GM12892 (cell line): Measurements from ENCODE around the gene TFB1M.

Experiments
- POLR2A ChIP-seq: IDR thresholded peaks from 2 replicates; pipeline ENCODE4 v1.6.1; 2011; ENCODE audit warnings: low read depth, low read length, control low read depth
- POLR2AphosphoS5 ChIP-seq: IDR thresholded peaks from 2 replicates; pipeline ENCODE4 v1.6.1; 2011; ENCODE audit warnings: low read depth, low read length, control low read depth
- TAF1 ChIP-seq: IDR thresholded peaks from 2 replicates; pipeline ENCODE4 v1.6.1; 2011; ENCODE audit warnings: low read depth, mild to moderate bottlenecking, control low read depth, low read length, borderline replicate concordance

DNA sequence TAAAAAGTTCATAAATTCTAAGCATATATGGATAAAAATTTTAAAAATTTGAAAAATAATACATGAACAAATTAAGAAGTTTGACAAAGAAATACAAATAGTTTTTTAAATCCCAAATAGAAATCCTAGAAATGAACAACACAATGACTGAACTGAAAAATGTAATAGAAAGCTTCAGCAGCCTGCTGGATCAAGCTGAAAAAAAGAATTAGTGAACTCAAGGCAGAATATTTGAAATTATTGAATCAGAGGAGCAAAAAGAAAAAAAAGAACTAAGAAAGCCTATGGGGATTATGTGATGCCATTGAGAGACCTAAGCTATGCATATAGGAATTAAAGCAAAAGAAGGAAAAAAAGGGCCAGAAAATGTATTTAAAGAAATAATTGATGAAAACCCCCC, 39.9 kb upstream of the TFB1M start:
- TF ChIP-seq POLR2A = no peak
- TF ChIP-seq POLR2AphosphoS5 = no peak
- TF ChIP-seq TAF1 = no peak
